Measurements from ENCODE around the gene TRABD2B.

Gene TRABD2B

GRCh38 chr1:47992720-47993415 is 4.3 kb downstream of the TRABD2B start (continued):
- no peak for TF ChIP-seq SALL2 (tag by site-specific recombination; IDR thresholded peaks at IDR 0.05; ENCODE audit: borderline replicate concordance)
- peak; percentile 95 for TF ChIP-seq MZF1 (tag by site-specific recombination; IDR thresholded peaks at IDR 0.05; ENCODE audit: borderline replicate concordance)
- no peak for TF ChIP-seq ZNF843 (tag by site-specific recombination; IDR thresholded peaks at IDR 0.05)
- no peak for TF ChIP-seq ZNF248 (tag by site-specific recombination; IDR thresholded peaks at IDR 0.05)
- no peak for TF ChIP-seq ZSCAN30 (tag by site-specific recombination; IDR thresholded peaks at IDR 0.05)
- TF ChIP-seq ZNF292 (tag by site-specific recombination; IDR thresholded peaks at IDR 0.05; ENCODE audit: borderline replicate concordance, low read depth) = no peak
- TF ChIP-seq GLIS2 (tag by site-specific recombination; IDR thresholded peaks at IDR 0.05) = no peak
- TF ChIP-seq ZNF76 (tag by site-specific recombination; IDR thresholded peaks at IDR 0.05; ENCODE audit: borderline replicate concordance, low read depth) = peak; percentile 66
- TF ChIP-seq ZNF449 (tag by site-specific recombination; IDR thresholded peaks at IDR 0.05) = no peak
- no peak for TF ChIP-seq ZNF140 (tag by site-specific recombination; IDR thresholded peaks at IDR 0.05)
- TF ChIP-seq KLF17 (tag by site-specific recombination; IDR thresholded peaks at IDR 0.05) = peak; percentile 48; the same call in 1 of the 2 replicates
- TF ChIP-seq ZNF707 (tag by site-specific recombination; IDR thresholded peaks at IDR 0.05) = no peak
- TF ChIP-seq IKZF3 (tag by site-specific recombination; IDR thresholded peaks at IDR 0.05) = no peak
- TF ChIP-seq ZNF341 (tag by site-specific recombination; IDR thresholded peaks at IDR 0.05; ENCODE audit: low read depth) = peak; percentile 58
- no peak for TF ChIP-seq ZNF23 (tag by site-specific recombination; IDR thresholded peaks at IDR 0.05; ENCODE audit: borderline replicate concordance)
- no peak for TF ChIP-seq ZNF837 (tag by site-specific recombination; IDR thresholded peaks at IDR 0.05)
- TF ChIP-seq ZNF362 (tag by site-specific recombination; IDR thresholded peaks at IDR 0.05) = no peak
- no peak for TF ChIP-seq ZNF473 (tag by site-specific recombination; IDR thresholded peaks at IDR 0.05)
- TF ChIP-seq ZNF555 (tag by site-specific recombination; conservative IDR thresholded peaks at IDR 0.05) = no peak
- TF ChIP-seq ZNF10 (tag by site-specific recombination; IDR thresholded peaks at IDR 0.05) = no peak
- TF ChIP-seq ZNF521 (tag by site-specific recombination; IDR thresholded peaks at IDR 0.05) = no peak
- TF ChIP-seq ZNF785 (tag by site-specific recombination; IDR thresholded peaks at IDR 0.05) = no peak
- no peak for TF ChIP-seq ZNF146 (tag by site-specific recombination; IDR thresholded peaks at IDR 0.05)
- peak; percentile 88 for TF ChIP-seq ZBTB20 (tag by site-specific recombination; IDR thresholded peaks at IDR 0.05)
- TF ChIP-seq ZNF19 (tag by site-specific recombination; IDR thresholded peaks at IDR 0.05; ENCODE audit: low read depth) = no peak
- peak; percentile 46; the same call in 1 of the 2 replicates for TF ChIP-seq ZBTB48 (tag by site-specific recombination; IDR thresholded peaks at IDR 0.05)
- no peak for TF ChIP-seq ZNF830 (tag by site-specific recombination; IDR thresholded peaks at IDR 0.05; ENCODE audit: low read depth)
- TF ChIP-seq ZNF184 (tag by site-specific recombination; IDR thresholded peaks at IDR 0.05) = no peak
- TF ChIP-seq ZBTB44 (tag by site-specific recombination; IDR thresholded peaks at IDR 0.05) = peak; percentile 79
- no peak for TF ChIP-seq ZNF148 (tag by site-specific recombination; IDR thresholded peaks at IDR 0.05; ENCODE audit: borderline replicate concordance)
- no peak for TF ChIP-seq ZNF16 (tag by site-specific recombination; IDR thresholded peaks at IDR 0.05; ENCODE audit: low read depth)
- TF ChIP-seq FEZF1 (tag by site-specific recombination; IDR thresholded peaks at IDR 0.05) = peak; percentile 33; the same call in 1 of the 2 replicates
- TF ChIP-seq OSR2 (tag by site-specific recombination; IDR thresholded peaks at IDR 0.05) = peak; percentile 88
